Measurements from ENCODE around the gene CRYBB2.

- no peak for TF ChIP-seq REST (IDR thresholded peaks at IDR 0.05; ENCODE audit: insufficient read depth in 1 of 2, low read depth in 2 of 2, low read length in 2 of 2)
- no peak for TF ChIP-seq POLR2AphosphoS5 (IDR thresholded peaks at IDR 0.05; ENCODE audit: low read depth, low read length)
- TF ChIP-seq SIN3A (IDR thresholded peaks at IDR 0.05; ENCODE audit: borderline replicate concordance, insufficient read depth, low read length): no peak
These were observed 23.1 kb upstream of the CRYBB2 start for GRCh38 chr22:25196326-25196725.
